ENCODE data around the gene KRTAP21-3.

- TF ChIP-seq, protein P1, sequence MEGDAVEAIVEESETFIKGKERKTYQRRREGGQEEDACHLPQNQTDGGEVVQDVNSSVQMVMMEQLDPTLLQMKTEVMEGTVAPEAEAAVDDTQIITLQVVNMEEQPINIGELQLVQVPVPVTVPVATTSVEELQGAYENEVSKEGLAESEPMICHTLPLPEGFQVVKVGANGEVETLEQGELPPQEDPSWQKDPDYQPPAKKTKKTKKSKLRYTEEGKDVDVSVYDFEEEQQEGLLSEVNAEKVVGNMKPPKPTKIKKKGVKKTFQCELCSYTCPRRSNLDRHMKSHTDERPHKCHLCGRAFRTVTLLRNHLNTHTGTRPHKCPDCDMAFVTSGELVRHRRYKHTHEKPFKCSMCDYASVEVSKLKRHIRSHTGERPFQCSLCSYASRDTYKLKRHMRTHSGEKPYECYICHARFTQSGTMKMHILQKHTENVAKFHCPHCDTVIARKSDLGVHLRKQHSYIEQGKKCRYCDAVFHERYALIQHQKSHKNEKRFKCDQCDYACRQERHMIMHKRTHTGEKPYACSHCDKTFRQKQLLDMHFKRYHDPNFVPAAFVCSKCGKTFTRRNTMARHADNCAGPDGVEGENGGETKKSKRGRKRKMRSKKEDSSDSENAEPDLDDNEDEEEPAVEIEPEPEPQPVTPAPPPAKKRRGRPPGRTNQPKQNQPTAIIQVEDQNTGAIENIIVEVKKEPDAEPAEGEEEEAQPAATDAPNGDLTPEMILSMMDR (IDR thresholded peaks at IDR 0.05) = no peak
- TF ChIP-seq POLR2A (IDR thresholded peaks at IDR 0.05) = no peak
Measured at GRCh38 chr21:30717105-30717504, 1.5 kb downstream of the KRTAP21-3 start.
